Measurements from ENCODE around the gene ARID1A. TPM values are rescaled to one million over a fixed set of nuclear protein-coding genes. Genes with fewer than 3 reads are reported as not detected.

The ARID1A gene
- total RNA-seq, 5 donors from 2014 or later (not counting 1 experiment from before 2014, with no cell fraction given), result 122 to 148 (median 126) TPM

DNA sequence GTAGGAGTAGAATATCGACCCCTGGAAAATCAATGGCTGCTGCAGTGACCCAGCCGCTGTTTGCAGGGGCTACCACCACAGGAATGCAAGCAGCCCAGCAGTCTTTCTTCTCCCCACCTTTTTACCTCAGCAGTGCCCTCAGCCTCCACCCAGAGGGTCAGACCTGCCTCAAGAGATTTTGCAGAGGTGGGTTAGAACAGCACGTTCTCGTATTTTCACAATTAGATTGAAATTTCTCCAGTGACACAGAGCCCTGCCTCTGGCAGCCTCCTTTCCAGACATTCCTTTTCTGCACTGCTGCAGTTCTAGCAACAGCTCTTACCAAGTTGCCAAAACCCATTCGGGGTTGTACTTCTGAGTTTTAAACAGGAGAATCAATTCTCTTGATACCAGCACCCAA lies 53.6 kb downstream of the ARID1A start:
- Histone ChIP-seq H3K36me3 (ENCODE audit: control insufficient read depth in 2 of 2, extremely low read depth in 1 of 2, insufficient read depth in 1 of 2, low read length in 1 of 2) (peaks cover 10 to 63% of the 10 kb centered on the region in 2 donors), H3K9me3 (no peaks in the 10 kb centered on the region), H3K4me1 (ENCODE audit: control insufficient read depth in 1 of 2, extremely low read depth in 1 of 2, insufficient read depth in 2 of 2, low read length in 2 of 2) (peaks cover 22 to 65% of the 10 kb centered on the region in 2 experiments), H3K27me3 (replicated peaks in 1 of 2; ENCODE audit: control insufficient read depth in 2 of 2, extremely low read depth in 1 of 2, insufficient read depth in 2 of 2, low read length in 1 of 2) (no peaks in the 10 kb centered on the region), H3K27ac (ENCODE audit: low read length) (no peak overlapping the region), H3K4me3 (ENCODE audit: control insufficient read depth in 1 of 2, extremely low read depth in 1 of 2, low read length in 1 of 2) (no peak overlapping the region)
- Mint-ChIP-seq H3K4me3 (no peak overlapping the region), H3K9me3 (no peaks in the 10 kb centered on the region), H3K4me1 (peaks cover 78 to 93% (median 87%) of the 10 kb centered on the region in 3 donors), H3K27ac (peak overlapping the region; percentile 80 to 84), H3K27me3 (no peaks in the 10 kb centered on the region), H3K36me3 (peaks cover 45% of the 10 kb centered on the region)
- 96% methylated on average over 4 of the region's 5 CpGs for WGBS (ENCODE audit: insufficient coverage)
- no peak for ATAC-seq (replicated peaks in 1 of 4)
- DNase-seq, result no peak
- ChIA-PET CTCF (no interaction called here), POLR2A (no interaction called here)

- Mint-ChIP-seq H3K4me3 (no peak overlapping the region), H3K9me3 (no peaks in the 10 kb centered on the region), H3K4me1 (peaks cover 68 to 89% (median 81%) of the 10 kb centered on the region in 3 donors), H3K27me3 (no peaks in the 10 kb centered on the region), H3K36me3 (peaks cover 49% of the 10 kb centered on the region), H3K27ac (peak overlapping the region; percentile 80 to 84)
- Histone ChIP-seq H3K4me1 (ENCODE audit: control insufficient read depth in 1 of 2, extremely low read depth in 1 of 2, insufficient read depth in 2 of 2, low read length in 2 of 2) (peaks cover 13 to 58% of the 10 kb centered on the region in 2 experiments), H3K27ac (ENCODE audit: low read length) (no peak overlapping the region), H3K4me3 (ENCODE audit: control insufficient read depth in 1 of 2, extremely low read depth in 1 of 2, low read length in 1 of 2) (no peak overlapping the region), H3K9me3 (no peaks in the 10 kb centered on the region), H3K36me3 (ENCODE audit: control insufficient read depth in 2 of 2, extremely low read depth in 1 of 2, insufficient read depth in 1 of 2, low read length in 1 of 2) (peaks cover 10 to 71% of the 10 kb centered on the region in 2 donors), H3K27me3 (replicated peaks in 1 of 2; ENCODE audit: control insufficient read depth in 2 of 2, extremely low read depth in 1 of 2, insufficient read depth in 2 of 2, low read length in 1 of 2) (no peaks in the 10 kb centered on the region)
- no CpG with 5 or more reads among the region's 1 CpG for WGBS (ENCODE audit: insufficient coverage)
- CTCF ChIA-PET, result no interaction called here
- POLR2A ChIA-PET, result interaction anchor here in 1 of 2 donors (0.6 kb wide), 1 partner anchor 10 kb away, joined by 3 read pairs; no protein-coding TSS in a partner anchor
- no peak for ATAC-seq (replicated peaks in 1 of 4)
- no peak for DNase-seq
Measured at GRCh38 chr1:26750428-26750827, 54.6 kb downstream of the ARID1A start.

GRCh38 chr1:26752519-26752918 lies 56.7 kb downstream of the ARID1A start:
- no peaks in the 10 kb centered on the region for H3K9me3 ChIP-seq
- WGBS (ENCODE audit: insufficient coverage), result 100% methylated on average over 2 of the region's 4 CpGs
- H3K4me3 Mint-ChIP-seq, result no peak overlapping the region
- no peaks in the 10 kb centered on the region for H3K27me3 ChIP-seq (replicated peaks in 1 of 2; ENCODE audit: control insufficient read depth in 2 of 2, extremely low read depth in 1 of 2, insufficient read depth in 2 of 2, low read length in 1 of 2)
- DNase-seq (no peak), ATAC-seq (replicated peaks in 1 of 4) (no peak)
- no peak overlapping the region for H3K27ac Mint-ChIP-seq
- CTCF ChIA-PET, result no interaction called here
- POLR2A ChIA-PET, result no interaction called here
- H3K4me1 ChIP-seq (ENCODE audit: control insufficient read depth in 1 of 2, extremely low read depth in 1 of 2, insufficient read depth in 2 of 2, low read length in 2 of 2), result peaks cover 9 to 43% of the 10 kb centered on the region in 2 experiments
- peaks cover 41% of the 10 kb centered on the region for H3K36me3 Mint-ChIP-seq
- H3K27me3 Mint-ChIP-seq, result no peaks in the 10 kb centered on the region
- peaks cover 60 to 71% (median 70%) of the 10 kb centered on the region in 3 donors for H3K4me1 Mint-ChIP-seq
- H3K36me3 ChIP-seq (ENCODE audit: control insufficient read depth in 2 of 2, extremely low read depth in 1 of 2, insufficient read depth in 1 of 2, low read length in 1 of 2), result peaks cover 10 to 59% of the 10 kb centered on the region in 2 donors
- H3K9me3 Mint-ChIP-seq, result no peaks in the 10 kb centered on the region
- H3K4me3 ChIP-seq (ENCODE audit: control insufficient read depth in 1 of 2, extremely low read depth in 1 of 2, low read length in 1 of 2), result no peak overlapping the region
- no peak overlapping the region for H3K27ac ChIP-seq (ENCODE audit: low read length)

DNA sequence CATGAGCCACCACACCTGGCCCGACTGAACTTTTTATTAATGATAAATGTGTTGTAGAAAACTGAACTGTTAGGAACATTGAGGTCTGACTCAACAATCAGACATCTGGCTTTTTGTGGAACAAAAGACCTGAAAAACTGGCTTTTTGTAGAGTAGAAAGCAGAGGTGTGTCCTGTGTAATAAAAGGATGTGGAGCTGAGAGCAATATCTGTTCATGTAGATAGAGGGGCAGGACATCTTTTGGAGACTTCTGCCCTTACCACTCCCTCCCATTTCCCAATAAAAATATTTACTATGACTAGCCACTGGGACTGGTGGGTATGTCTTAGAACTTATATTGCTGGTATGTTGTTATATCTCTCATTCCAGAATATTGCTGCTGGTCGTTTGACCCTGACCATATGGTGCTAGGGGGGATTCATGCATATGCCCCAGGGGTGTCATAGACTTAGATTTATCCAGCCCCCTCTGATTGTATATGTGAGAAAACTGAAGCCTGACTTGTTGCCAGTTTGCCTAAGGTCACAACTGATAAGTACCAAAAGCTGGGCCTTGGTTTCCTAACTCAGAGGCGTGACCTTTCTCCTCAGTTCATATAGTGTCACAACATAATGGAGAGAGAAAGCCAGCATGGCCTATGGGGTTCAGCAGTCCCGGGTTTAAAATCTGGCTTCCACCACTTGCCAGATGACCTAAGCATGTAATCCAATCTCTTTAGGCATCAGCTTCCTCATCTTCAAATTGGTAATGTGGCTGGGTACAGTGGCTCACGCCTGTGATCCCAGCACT lies 58.5 kb downstream of the ARID1A start:
- CTCF ChIA-PET, result interaction anchor here in 1 of 2 donors (0.5 kb wide), 1 partner anchor 1253 kb away, joined by 7 read pairs; no protein-coding TSS in a partner anchor
- ATAC-seq (replicated peaks in 1 of 4), result no peak

DNA sequence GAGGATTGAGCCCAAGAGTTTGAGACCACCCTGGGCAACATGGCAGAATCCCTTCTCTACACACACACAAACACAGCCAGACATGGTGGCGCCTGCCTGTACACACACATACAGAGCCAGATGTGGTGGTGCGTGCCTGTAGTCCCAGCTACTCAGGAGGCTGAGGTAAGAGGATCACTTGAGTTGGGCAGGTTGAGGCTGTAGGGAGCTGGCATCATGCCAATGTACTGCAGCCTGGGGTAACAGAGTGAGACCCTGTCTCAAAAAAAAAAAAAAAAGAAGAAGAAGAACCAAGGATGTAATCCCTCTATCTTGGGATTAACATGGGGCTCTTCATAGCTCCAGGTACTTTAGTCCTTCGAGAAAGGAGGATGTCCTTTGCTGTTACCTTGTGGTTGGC lies 62.5 kb downstream of the ARID1A start:
- Mint-ChIP-seq H3K27ac (peak overlapping the region in 1 of 2 donors; percentile 79), H3K4me1 (peaks cover 25 to 43% (median 40%) of the 10 kb centered on the region in 3 donors), H3K9me3 (no peaks in the 10 kb centered on the region), H3K4me3 (no peak overlapping the region), H3K27me3 (no peaks in the 10 kb centered on the region), H3K36me3 (peaks cover 39% of the 10 kb centered on the region)
- CTCF ChIA-PET, result interaction anchor here in 1 of 2 donors (0.6 to 1.4 kb wide), 5 partner anchors 11 to 74 kb away, joined by 3 to 6 read pairs (median 5); no protein-coding TSS in a partner anchor
- ATAC-seq (replicated peaks in 1 of 4) (no peak), DNase-seq (no peak)
- H3K4me1 ChIP-seq (ENCODE audit: control insufficient read depth in 1 of 2, extremely low read depth in 1 of 2, insufficient read depth in 2 of 2, low read length in 2 of 2), result peaks cover 0 to 22% of the 10 kb centered on the region in 2 experiments
- H3K27ac ChIP-seq (ENCODE audit: low read length), result no peak overlapping the region
- POLR2A ChIA-PET, result interaction anchor here in 1 of 2 donors (0.7 kb wide), 1 partner anchor 41 kb away, joined by 11 read pairs; no protein-coding TSS in a partner anchor
- WGBS (ENCODE audit: insufficient coverage), result 100% methylated on average over 1 of the region's 3 CpGs
- peaks cover 8 to 67% of the 10 kb centered on the region in 2 donors for H3K36me3 ChIP-seq (ENCODE audit: control insufficient read depth in 2 of 2, extremely low read depth in 1 of 2, insufficient read depth in 1 of 2, low read length in 1 of 2)
- no peaks in the 10 kb centered on the region for H3K9me3 ChIP-seq
- H3K27me3 ChIP-seq (replicated peaks in 1 of 2; ENCODE audit: control insufficient read depth in 2 of 2, extremely low read depth in 1 of 2, insufficient read depth in 2 of 2, low read length in 1 of 2), result no peaks in the 10 kb centered on the region
- no peak overlapping the region for H3K4me3 ChIP-seq (ENCODE audit: control insufficient read depth in 1 of 2, extremely low read depth in 1 of 2, low read length in 1 of 2)

More for the DNA sequence above, 58.5 kb downstream of the ARID1A start:
- peaks cover 5 to 37% of the 10 kb centered on the region in 2 experiments for H3K4me1 ChIP-seq (ENCODE audit: control insufficient read depth in 1 of 2, extremely low read depth in 1 of 2, insufficient read depth in 2 of 2, low read length in 2 of 2)
- H3K4me3 ChIP-seq (ENCODE audit: control insufficient read depth in 1 of 2, extremely low read depth in 1 of 2, low read length in 1 of 2), result no peak overlapping the region
- H3K27me3 Mint-ChIP-seq, result no peaks in the 10 kb centered on the region
- DNase-seq, result no peak
- H3K27ac ChIP-seq (ENCODE audit: low read length), result no peak overlapping the region
- H3K9me3 ChIP-seq, result no peaks in the 10 kb centered on the region
- peaks cover 53 to 70% (median 67%) of the 10 kb centered on the region in 3 donors for H3K4me1 Mint-ChIP-seq
- H3K27me3 ChIP-seq (replicated peaks in 1 of 2; ENCODE audit: control insufficient read depth in 2 of 2, extremely low read depth in 1 of 2, insufficient read depth in 2 of 2, low read length in 1 of 2), result no peaks in the 10 kb centered on the region
- H3K4me3 Mint-ChIP-seq, result no peak overlapping the region
- H3K27ac Mint-ChIP-seq, result peak overlapping the region; percentile 34 to 43
- H3K36me3 Mint-ChIP-seq, result peaks cover 38% of the 10 kb centered on the region
- 100% methylated on average over 2 of the region's 5 CpGs for WGBS (ENCODE audit: insufficient coverage)
- no peaks in the 10 kb centered on the region for H3K9me3 Mint-ChIP-seq
- peaks cover 6 to 58% of the 10 kb centered on the region in 2 donors for H3K36me3 ChIP-seq (ENCODE audit: control insufficient read depth in 2 of 2, extremely low read depth in 1 of 2, insufficient read depth in 1 of 2, low read length in 1 of 2)
- POLR2A ChIA-PET, result interaction anchor here (0.6 kb wide), 2 partner anchors 139 to 1962 kb away, joined by 3 to 17 read pairs; no protein-coding TSS in a partner anchor

- peak overlapping the region; percentile 19 to 79 for H3K27ac Mint-ChIP-seq
Measured at GRCh38 chr1:26759531-26759930, 63.7 kb downstream of the ARID1A start.

More at GRCh38 chr1:26759531-26759930, 63.7 kb downstream of the ARID1A start:
- H3K4me1 ChIP-seq (ENCODE audit: control insufficient read depth in 1 of 2, extremely low read depth in 1 of 2, insufficient read depth in 2 of 2, low read length in 2 of 2), result peaks cover 0 to 16% of the 10 kb centered on the region in 2 experiments
- H3K27me3 ChIP-seq (replicated peaks in 1 of 2; ENCODE audit: control insufficient read depth in 2 of 2, extremely low read depth in 1 of 2, insufficient read depth in 2 of 2, low read length in 1 of 2), result no peaks in the 10 kb centered on the region
- no peak overlapping the region for H3K4me3 ChIP-seq (ENCODE audit: control insufficient read depth in 1 of 2, extremely low read depth in 1 of 2, low read length in 1 of 2)
- DNase-seq (no peak), ATAC-seq (replicated peaks in 1 of 4) (no peak)
- Mint-ChIP-seq H3K9me3 (no peaks in the 10 kb centered on the region), H3K4me3 (no peak overlapping the region), H3K36me3 (peaks cover 41% of the 10 kb centered on the region), H3K4me1 (peaks cover 23 to 36% (median 35%) of the 10 kb centered on the region in 3 donors), H3K27me3 (no peaks in the 10 kb centered on the region)
- H3K9me3 ChIP-seq, result no peaks in the 10 kb centered on the region
- no peak overlapping the region for H3K27ac ChIP-seq (ENCODE audit: low read length)
- ChIA-PET POLR2A (no interaction called here), CTCF (interaction anchor here in 1 of 2 donors (1.4 kb wide), 1 partner anchor 30 kb away, joined by 6 read pairs; no protein-coding TSS in a partner anchor)
- peaks cover 12 to 70% of the 10 kb centered on the region in 2 donors for H3K36me3 ChIP-seq (ENCODE audit: control insufficient read depth in 2 of 2, extremely low read depth in 1 of 2, insufficient read depth in 1 of 2, low read length in 1 of 2)
